A549 (cell line): ENCODE measurements around the gene HSDL2. TPM values are rescaled to one million over a fixed set of nuclear protein-coding genes. Genes with fewer than 3 reads are reported as not detected.

Experiments
- ATAC-seq, 2 experiments: fragments of 200-7000 bp in 1 of 2; fragments of >200 bp in 1 of 2; cut with Nextera tagmentation in 1 of 2; cut with Tn5 transposase in 1 of 2; 3 replicates each; pipeline versions ENCODE4 v1.8.0 to v1.9.1; 2018 to 2020; ENCODE audit warnings: mild to moderate bottlenecking in 1 of 2, moderate library complexity in 1 of 2
- CTCF ChIA-PET: fragments of 300-600 bp; sonication (Branson Sonifier 250); formaldehyde crosslinking; extraction: SDS; loops from one replicate; lab custom pipeline; 2021; ENCODE audit warnings: antibody characterized with exemption, inconsistent platforms; lab: Yijun Ruan, JAX
- POLR2A ChIA-PET: fragments of 350-600 bp; formaldehyde crosslinking; extraction: SDS; loops from one replicate; lab custom pipeline; 2021; ENCODE audit warnings: antibody characterized with exemption, inconsistent platforms; lab: Yijun Ruan, JAX
- DNase-seq, 2 experiments: peaks; one replicate each; pipeline versions ENCODE4 v3.0.0 to v3.0.0-alpha.2; 2011 to 2016; ENCODE audit warnings: low read depth in 1 of 2, low spot score in 1 of 2
- FAIRE-seq: peaks from 2 replicates; lab custom pipeline; 2011; peaks lifted over from hg19 to GRCh38; lab: Jason Lieb, UNC
- H3K27ac ChIP-seq, 2 experiments: fragments of >200 bp; sonication (Bioruptor Twin); formaldehyde crosslinking; 3 replicates each; pipeline ENCODE4 v1.5.1; 2016 to 2017
- H3K4me1 ChIP-seq: fragments of >200 bp; sonication (Bioruptor Twin); formaldehyde crosslinking; 3 replicates; pipeline ENCODE4 v1.6.1; 2016
- H3K4me2 ChIP-seq: fragments of >200 bp; sonication (Bioruptor Twin); formaldehyde crosslinking; 3 replicates; pipeline ENCODE4 v1.6.1; 2016
- H3K4me3 ChIP-seq: fragments of >200 bp; sonication (Bioruptor Twin); formaldehyde crosslinking; 3 replicates; pipeline ENCODE4 v1.5.1; 2016
- H3K9me3 ChIP-seq: fragments of >200 bp; sonication (Bioruptor Twin); formaldehyde crosslinking; 3 replicates; pipeline ENCODE4 v1.6.1; 2016
- BCL3 ChIP-seq: fragments of >200 bp; sonication (Bioruptor Twin); formaldehyde crosslinking; IDR thresholded peaks from 3 replicates; pipeline ENCODE4 v1.6.1; 2016
- CBX8 ChIP-seq: fragments of 200-600 bp; sonication (generic); IDR thresholded peaks from 2 replicates; pipeline ENCODE4 v1.6.1; 2016
- CHD2 ChIP-seq: fragments of 150-350 bp; IDR thresholded peaks from 2 replicates; pipeline ENCODE4 v1.6.1; 2014; ENCODE audit warnings: low read length; ENCODE audit not compliant: partially characterized antibody
- CHD4 ChIP-seq: fragments of 200-600 bp; sonication (generic); IDR thresholded peaks from 2 replicates; pipeline ENCODE4 v1.6.1; 2016; ENCODE audit warnings: antibody characterized with exemption, mild to moderate bottlenecking, borderline replicate concordance
- CTCF ChIP-seq: fragments of >200 bp; sonication (Bioruptor Twin); formaldehyde crosslinking; IDR thresholded peaks from 3 replicates; pipeline ENCODE4 v1.5.1; 2016
- ELK1 ChIP-seq: fragments of 150-350 bp; IDR thresholded peaks from 2 replicates; pipeline ENCODE4 v1.6.1; 2014; ENCODE audit warnings: low read depth, mild to moderate bottlenecking, low read length
- FOSL2 ChIP-seq, 2 experiments: fragments of 450-650 bp in 1 of 2; fragments of >200 bp in 1 of 2; sonication (Bioruptor Twin) in 1 of 2; formaldehyde crosslinking; IDR thresholded peaks; 2 replicates each; pipeline versions ENCODE4 v1.5.0 to v1.6.1; 2016 to 2020; ENCODE audit warnings: mild to moderate bottlenecking in 1 of 2, moderate library complexity in 1 of 2
- FOXS1 ChIP-seq: fragments of 250-450 bp; sonication (Bioruptor Pico); IDR thresholded peaks from 2 replicates; pipeline ENCODE4 v1.5.0; 2020; ENCODE audit warnings: mild to moderate bottlenecking, moderate library complexity
- GATA3 ChIP-seq: IDR thresholded peaks from 2 replicates; pipeline ENCODE4 v1.6.1; 2012; ENCODE audit warnings: borderline replicate concordance
- HOXA7 ChIP-seq: fragments of 250-450 bp; sonication (Bioruptor Pico); IDR thresholded peaks from 2 replicates; pipeline ENCODE4 v1.5.0; 2020; ENCODE audit warnings: mild to moderate bottlenecking, moderate library complexity
- JUN ChIP-seq, 2 experiments: fragments of >200 bp; sonication (Bioruptor Twin); formaldehyde crosslinking; IDR thresholded peaks; 2 replicates in 1 of 2; 3 replicates in 1 of 2; pipeline ENCODE4 v1.6.1; 2016 to 2017
- JUNB ChIP-seq: fragments of >200 bp; sonication (Bioruptor Twin); formaldehyde crosslinking; IDR thresholded peaks from 2 replicates; pipeline ENCODE4 v1.6.1; 2016
- KDM1A ChIP-seq: fragments of 200-600 bp; sonication (generic); IDR thresholded peaks from 2 replicates; pipeline ENCODE4 v1.6.1; 2016; ENCODE audit warnings: low read depth, mild to moderate bottlenecking
- KDM5A ChIP-seq: fragments of 200-600 bp; sonication (generic); IDR thresholded peaks from 2 replicates; pipeline ENCODE4 v1.6.1; 2016; ENCODE audit warnings: antibody characterized with exemption, mild to moderate bottlenecking
- MAX ChIP-seq: IDR thresholded peaks from 2 replicates; pipeline ENCODE4 v1.6.1; 2012
- MYC ChIP-seq: IDR thresholded peaks from 2 replicates; pipeline ENCODE4 v1.6.1; 2012; ENCODE audit warnings: mild to moderate bottlenecking, inconsistent platforms, low read length, improper control_type of control experiment, borderline replicate concordance
- PHF8 ChIP-seq: fragments of 200-600 bp; sonication (generic); IDR thresholded peaks from 2 replicates; pipeline ENCODE4 v1.6.1; 2016; ENCODE audit warnings: low read depth, mild to moderate bottlenecking, antibody characterized with exemption, moderate library complexity, borderline replicate concordance
- POLR2A ChIP-seq: IDR thresholded peaks from 2 replicates; pipeline ENCODE4 v1.6.1; 2012; ENCODE audit warnings: mild to moderate bottlenecking, low read length
- RARB ChIP-seq: fragments of 250-450 bp; sonication (Bioruptor Pico); IDR thresholded peaks from 2 replicates; pipeline ENCODE4 v1.8.0; 2021; ENCODE audit warnings: mild to moderate bottlenecking, moderate library complexity
- RFX5 ChIP-seq: fragments of 450-650 bp; IDR thresholded peaks from 2 replicates; pipeline ENCODE4 v1.7.1; 2014; ENCODE audit warnings: antibody characterized with exemption, mild to moderate bottlenecking, moderate library complexity
- SMC3 ChIP-seq: fragments of >200 bp; sonication (Bioruptor Twin); formaldehyde crosslinking; IDR thresholded peaks from 3 replicates; pipeline ENCODE4 v1.6.1; 2018; ENCODE audit warnings: inconsistent platforms
- SREBF2 ChIP-seq: fragments of 450-650 bp; IDR thresholded peaks from 2 replicates; pipeline ENCODE4 v1.6.1; 2014; ENCODE audit warnings: mild to moderate bottlenecking, moderate library complexity
- TFCP2L1 ChIP-seq: fragments of 250-450 bp; sonication (Bioruptor Pico); IDR thresholded peaks from 2 replicates; pipeline ENCODE4 v1.5.0; 2021; ENCODE audit warnings: mild to moderate bottlenecking
- TP53 ChIP-seq: fragments of 250-450 bp; sonication (Bioruptor Pico); IDR thresholded peaks from 2 replicates; pipeline ENCODE4 v1.5.0; 2021; ENCODE audit warnings: mild to moderate bottlenecking, moderate library complexity
- ZFP36 ChIP-seq: fragments of 450-650 bp; IDR thresholded peaks from 2 replicates; pipeline ENCODE4 v1.6.1; 2014; ENCODE audit warnings: borderline replicate concordance; ENCODE audit not compliant: partially characterized antibody
- WGBS: methylation state at CpG from one replicate; pipeline ENCODE4 v1.1.6; 2017; ENCODE audit errors: missing lambda C conversion rate; 5-methylcytosine and 5-hydroxymethylcytosine counted together
- polyA plus RNA-seq, 4 experiments: library from polyadenylated mRNA; depleted of rRNA in 3 of 4; stranded (reverse); fragments of >200 nt; fragmentation: RNase III in 1 of 4; extraction: RNeasy Plus Mini Kit Qiagen cat#74134 plus additional on column Dnase treatment in 1 of 4; gene quantifications; 2 replicates in 3 of 4; 3 replicates in 1 of 4; pipeline ENCODE4 v1.2.3, GENCODE V29; 2011 to 2017
- TF ChIP-seq, protein P1 (sequence below): fragments of 250-450 bp; sonication (Bioruptor Pico); IDR thresholded peaks from 2 replicates; pipeline ENCODE4 v1.5.0; 2020; ENCODE audit warnings: low read depth, mild to moderate bottlenecking, moderate library complexity
- TF ChIP-seq, protein P2 (sequence below): IDR thresholded peaks from 2 replicates; pipeline ENCODE4 v1.6.1; 2012; ENCODE audit warnings: low read depth, borderline replicate concordance

Gene HSDL2
- polyA plus RNA-seq, 2 of the 4 experiments (the other 2 are of a cell fraction) = 47.4 to 47.7 TPM

GRCh38 chr9:112484607-112485006, 104.7 kb downstream of the HSDL2 start:
- POLR2A ChIA-PET = no interaction called here
- TF ChIP-seq RFX5 (no peak), GATA3 (no peak), CBX8 (no peak), PHF8 (no peak), FOSL2 (IDR thresholded peaks at IDR 0.05) (no peak), FOSL2 (CRISPR knock-in tag; IDR thresholded peaks at IDR 0.05) (no peak), CHD4 (no peak), TP53 (CRISPR knock-in tag) (no peak), JUN (IDR thresholded peaks at IDR 0.05) (no peak)
- no peak for DNase-seq
- no peak overlapping the region for H3K4me3 ChIP-seq
- no peak for FAIRE-seq
- no peaks in the 10 kb centered on the region for H3K9me3 ChIP-seq
- CTCF ChIA-PET = interaction anchor here (1.0 to 2.0 kb wide), 3 partner anchors 10 to 227 kb away, joined by 3 to 5 read pairs (median 5); no protein-coding TSS in a partner anchor
- H3K4me2 ChIP-seq = no peak overlapping the region
- H3K4me1 ChIP-seq = peaks cover 11% of the 10 kb centered on the region
- no peak for ATAC-seq
- H3K27ac ChIP-seq = no peak overlapping the region
- 87% methylated on average over 2 of the region's 2 CpGs for WGBS

GRCh38 chr9:112485574-112485973, 105.7 kb downstream of the HSDL2 start:
- POLR2A ChIA-PET = interaction anchor here (0.5 to 2.0 kb wide), 8 partner anchors 9 to 116 kb away, joined by 3 to 14 read pairs (median 6); partner anchors contain the start of gene HSDL2
- TF ChIP-seq ZFP36 = no peak
- no peak for TF ChIP-seq KDM5A
- no peak for TF ChIP-seq FOXS1 (CRISPR knock-in tag)
- no peak for TF ChIP-seq SMC3
- TF ChIP-seq RARB (CRISPR knock-in tag) = no peak
- no peak for TF ChIP-seq POLR2A
- no peak for TF ChIP-seq CHD2
- no peak for TF ChIP-seq JUNB
- TF ChIP-seq, all 56 proteins: peak for 0
- peaks cover 18% of the 10 kb centered on the region for H3K4me1 ChIP-seq
- CTCF ChIA-PET = interaction anchor here (1.5 to 1.8 kb wide), 2 partner anchors 9 to 11 kb away, joined by 5 read pairs; no protein-coding TSS in a partner anchor
- 88% methylated on average over 3 of the region's 3 CpGs for WGBS
- DNase-seq (no peak), ATAC-seq (no peak), FAIRE-seq (no peak)
- peak overlapping the region; percentile 97 for H3K4me3 ChIP-seq
- peak overlapping the region; percentile 74 for H3K4me2 ChIP-seq
- H3K27ac ChIP-seq = peak overlapping the region; percentile 85 to 89; a peak in 5 of 6 replicates
- H3K9me3 ChIP-seq = no peaks in the 10 kb centered on the region

DNA sequence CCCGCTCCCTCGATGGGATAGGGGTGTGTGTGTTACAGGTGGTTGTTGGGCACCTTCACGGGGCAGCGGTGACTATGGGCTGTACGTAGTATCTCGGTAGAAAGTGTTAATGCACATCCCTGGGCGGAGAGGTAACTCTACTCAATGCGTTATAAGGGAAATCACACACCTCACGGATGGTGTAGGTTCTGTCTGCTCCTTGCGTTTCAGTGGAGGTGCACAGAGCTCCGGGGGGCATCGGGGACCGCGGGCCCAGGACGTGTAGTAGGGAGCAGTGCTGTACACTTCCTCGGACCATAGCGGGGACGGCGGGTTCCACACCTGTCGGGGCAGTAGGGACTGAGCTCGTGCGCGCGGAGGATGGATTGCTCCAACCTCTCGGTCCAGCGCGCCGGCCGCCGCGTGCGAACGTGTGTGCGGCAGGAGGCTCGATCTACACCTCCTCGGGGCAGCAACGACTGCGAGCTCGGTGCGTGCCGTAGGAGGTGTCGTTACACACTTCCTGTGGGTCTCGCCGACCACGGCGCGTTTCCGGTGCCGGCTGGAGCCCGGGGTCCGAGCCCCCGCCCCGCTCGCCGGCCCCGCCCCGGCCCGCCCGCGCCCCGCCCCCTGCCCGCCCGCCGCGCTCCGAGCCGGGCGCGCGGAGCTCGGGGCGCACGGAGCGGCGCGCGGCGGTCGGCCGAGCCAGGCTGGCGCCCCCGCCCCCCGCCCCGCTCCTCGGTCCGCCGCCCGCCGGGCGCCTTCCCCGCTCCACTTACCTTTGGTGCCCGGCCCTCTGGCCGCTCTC, 106.5 kb downstream of the HSDL2 start, which contains the start of gene KIAA1958:
TSS of gene KIAA1958 (plus strand) at position 607 of the 787 bp plus-strand sequence. CDS start 87,254 bp downstream, outside the sequence.
- peaks cover 18% of the 10 kb centered on the region for H3K4me1 ChIP-seq
- no peaks in the 10 kb centered on the region for H3K9me3 ChIP-seq
- 6% methylated on average over 34 of the region's 93 CpGs for WGBS
- no peak for FAIRE-seq
- H3K4me3 ChIP-seq = peak within 1 kb of the TSS; percentile 97
- peak within 1 kb of the TSS; percentile 74 for H3K4me2 ChIP-seq
- peak within 1 kb of the TSS; percentile 87 to 89 for H3K27ac ChIP-seq
- POLR2A ChIA-PET = interaction anchor here (0.6 to 2.0 kb wide), 10 partner anchors 8 to 373 kb away, joined by 4 to 14 read pairs (median 6); partner anchors contain the start of gene HSDL2
- ATAC-seq = peak; percentile 91 to 97
- DNase-seq = peak; percentile 89 to 91
- CTCF ChIA-PET = interaction anchor here (0.5 to 1.5 kb wide), 3 partner anchors 10 to 737 kb away, joined by 3 to 5 read pairs (median 3); no protein-coding TSS in a partner anchor
- TF ChIP-seq TFCP2L1 (no peak), JUN (IDR thresholded peaks at IDR 0.05) (peak; percentile 54 to 67; a peak in 4 of 5 replicates), MYC (no peak), BCL3 (peak; percentile 70; the same call in 1 of the 3 replicates), MAX (peak; percentile 96), FOXS1 (CRISPR knock-in tag) (no peak), HOXA7 (CRISPR knock-in tag) (0 out of 2 replicates have a peak, but pooled peaks have one; percentile 30), ELK1 (no peak), SREBF2 (no peak), KDM1A (no peak), CTCF (no peak)
- TF ChIP-seq, protein P1, sequence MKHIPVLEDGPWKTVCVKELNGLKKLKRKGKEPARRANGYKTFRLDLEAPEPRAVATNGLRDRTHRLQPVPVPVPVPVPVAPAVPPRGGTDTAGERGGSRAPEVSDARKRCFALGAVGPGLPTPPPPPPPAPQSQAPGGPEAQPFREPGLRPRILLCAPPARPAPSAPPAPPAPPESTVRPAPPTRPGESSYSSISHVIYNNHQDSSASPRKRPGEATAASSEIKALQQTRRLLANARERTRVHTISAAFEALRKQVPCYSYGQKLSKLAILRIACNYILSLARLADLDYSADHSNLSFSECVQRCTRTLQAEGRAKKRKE = 0 out of 2 replicates have a peak, but pooled peaks have one; percentile 21
- TF ChIP-seq, protein P2, sequence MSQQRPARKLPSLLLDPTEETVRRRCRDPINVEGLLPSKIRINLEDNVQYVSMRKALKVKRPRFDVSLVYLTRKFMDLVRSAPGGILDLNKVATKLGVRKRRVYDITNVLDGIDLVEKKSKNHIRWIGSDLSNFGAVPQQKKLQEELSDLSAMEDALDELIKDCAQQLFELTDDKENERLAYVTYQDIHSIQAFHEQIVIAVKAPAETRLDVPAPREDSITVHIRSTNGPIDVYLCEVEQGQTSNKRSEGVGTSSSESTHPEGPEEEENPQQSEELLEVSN = peak; percentile 76; the same call in 1 of the 2 replicates
